ENCODE data around the gene DNAH17. TPM values are rescaled to one million over a fixed set of nuclear protein-coding genes. Genes with fewer than 3 reads are reported as not detected.

DNAH17 gene
- total RNA-seq, 1 donor from 2014 or later = not detected

DNA sequence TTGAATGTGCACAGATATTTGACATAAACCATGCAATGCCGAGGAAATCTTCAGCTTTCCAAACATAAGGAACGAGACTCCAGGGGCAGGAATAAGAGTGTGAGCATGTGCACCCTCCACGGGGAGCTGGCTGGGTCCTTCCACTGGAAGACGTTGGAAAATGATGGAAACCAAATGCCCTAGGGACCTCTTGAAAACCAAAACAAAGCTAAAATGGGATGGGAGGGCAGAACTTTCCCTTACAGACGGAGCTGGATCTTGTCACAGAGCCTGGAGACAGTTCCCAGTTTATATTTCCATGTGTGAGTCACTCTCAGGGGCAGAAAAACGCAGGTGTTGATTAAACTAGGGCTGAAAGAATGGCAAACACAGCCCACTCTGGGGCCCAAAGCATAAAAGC lies 34.4 kb upstream of the DNAH17 start:
- no peaks in the 10 kb centered on the region for H3K79me2 ChIP-seq (ENCODE audit: low read depth)
- no peaks in the 10 kb centered on the region for H4K20me1 ChIP-seq (ENCODE audit: low read depth)
- no peak overlapping the region for H3K4me3 Mint-ChIP-seq
- H3K4me1 ChIP-seq = peaks cover 11% of the 10 kb centered on the region
- H3K9me3 Mint-ChIP-seq = peaks cover 2% of the 10 kb centered on the region
- H3K4me2 ChIP-seq = no peak overlapping the region
- TF ChIP-seq EZH2 (IDR thresholded peaks at IDR 0.05) (no peak), EZH2phosphoT487 (IDR thresholded peaks at IDR 0.05) (no peak), CTCF (IDR thresholded peaks at IDR 0.05) (no peak)
- no peaks in the 10 kb centered on the region for H3K36me3 Mint-ChIP-seq
- no peaks in the 10 kb centered on the region for H3K4me1 Mint-ChIP-seq
- H3K4me3 ChIP-seq = no peak overlapping the region
- H3K27me3 ChIP-seq = peaks cover 4% of the 10 kb centered on the region
- H3K27ac ChIP-seq = no peak overlapping the region
- DNase-seq (ENCODE audit: low spot score) = no peak
- no peak overlapping the region for H3K9ac ChIP-seq
- no peaks in the 10 kb centered on the region for H3K36me3 ChIP-seq
- H2AFZ ChIP-seq (replicated peaks) = no peak overlapping the region
- no peak overlapping the region for H3K27ac Mint-ChIP-seq
- H3K27me3 Mint-ChIP-seq (ENCODE audit: insufficient read depth, low read depth) = peaks cover 5% of the 10 kb centered on the region
- no peaks in the 10 kb centered on the region for H3K9me3 ChIP-seq (ENCODE audit: low read depth)
- peaks cover 10% of the 10 kb centered on the region for H3F3A ChIP-seq (ENCODE audit: low read depth)

- no peak overlapping the region for H3K4me2 ChIP-seq
- no peaks in the 10 kb centered on the region for H4K20me1 ChIP-seq (ENCODE audit: low read depth)
- no peak overlapping the region for H3K4me3 ChIP-seq
- Mint-ChIP-seq H3K36me3 (no peaks in the 10 kb centered on the region), H3K4me1 (no peaks in the 10 kb centered on the region), H3K27me3 (ENCODE audit: insufficient read depth, low read depth) (peaks cover 5% of the 10 kb centered on the region), H3K4me3 (no peak overlapping the region), H3K9me3 (peaks cover 2% of the 10 kb centered on the region), H3K27ac (no peak overlapping the region)
- no peak overlapping the region for H2AFZ ChIP-seq (replicated peaks)
- no peak for DNase-seq (ENCODE audit: low spot score)
- H3K27ac ChIP-seq = no peak overlapping the region
- H3K4me1 ChIP-seq = peaks cover 11% of the 10 kb centered on the region
- H3K79me2 ChIP-seq (ENCODE audit: low read depth) = no peaks in the 10 kb centered on the region
- TF ChIP-seq EZH2 (IDR thresholded peaks at IDR 0.05) (no peak), EZH2phosphoT487 (IDR thresholded peaks at IDR 0.05) (no peak), CTCF (IDR thresholded peaks at IDR 0.05) (no peak)
- H3K27me3 ChIP-seq = peaks cover 4% of the 10 kb centered on the region
- H3F3A ChIP-seq (ENCODE audit: low read depth) = peaks cover 10% of the 10 kb centered on the region
- H3K9me3 ChIP-seq (ENCODE audit: low read depth) = no peaks in the 10 kb centered on the region
- H3K9ac ChIP-seq = no peak overlapping the region
- H3K36me3 ChIP-seq = no peaks in the 10 kb centered on the region
These were observed 33.8 kb upstream of the DNAH17 start for GRCh38 chr17:78610951-78611511.

GRCh38 chr17:78609191-78609641 lies 32.0 kb upstream of the DNAH17 start:
- peaks cover 11% of the 10 kb centered on the region for H3K4me1 ChIP-seq
- no peak overlapping the region for H3K4me3 ChIP-seq
- H3K4me1 Mint-ChIP-seq = no peaks in the 10 kb centered on the region
- no peak overlapping the region for H3K27ac Mint-ChIP-seq
- no peak overlapping the region for H3K4me2 ChIP-seq
- H3K9ac ChIP-seq = no peak overlapping the region
- no peaks in the 10 kb centered on the region for H3K79me2 ChIP-seq (ENCODE audit: low read depth)
- no peak overlapping the region for H3K4me3 Mint-ChIP-seq
- no peak overlapping the region for H2AFZ ChIP-seq (replicated peaks)
- no peaks in the 10 kb centered on the region for H4K20me1 ChIP-seq (ENCODE audit: low read depth)
- DNase-seq (ENCODE audit: low spot score) = no peak
- H3K27ac ChIP-seq = no peak overlapping the region
- no peaks in the 10 kb centered on the region for H3K36me3 Mint-ChIP-seq
- peaks cover 10% of the 10 kb centered on the region for H3F3A ChIP-seq (ENCODE audit: low read depth)
- peaks cover 2% of the 10 kb centered on the region for H3K27me3 Mint-ChIP-seq (ENCODE audit: insufficient read depth, low read depth)
- H3K9me3 ChIP-seq (ENCODE audit: low read depth) = no peaks in the 10 kb centered on the region
- no peaks in the 10 kb centered on the region for H3K36me3 ChIP-seq
- TF ChIP-seq CTCF (IDR thresholded peaks at IDR 0.05) (no peak), EZH2phosphoT487 (IDR thresholded peaks at IDR 0.05) (no peak), EZH2 (IDR thresholded peaks at IDR 0.05) (no peak)
- peaks cover 2% of the 10 kb centered on the region for H3K9me3 Mint-ChIP-seq
- peaks cover 4% of the 10 kb centered on the region for H3K27me3 ChIP-seq
